Body of pancreas (tissue), 4 donors: Measurements from ENCODE around the gene ZG16. TPM values are rescaled to one million over a fixed set of nuclear protein-coding genes. Genes with fewer than 3 reads are reported as not detected.
A peak's percentile ranks its signal among the peaks of the same experiment; 100 is the strongest.
"Not testable (repeated sequence)": the region's sequence is repeated elsewhere in the genome, so short reads cannot be mapped to it uniquely, and the experiment has no call there.

Source experiments
- ATAC-seq: fragments of 150-250 bp; one replicate; pipeline ENCODE4 v1.9.1; 2016
- DNase-seq, 4 donors: peaks; one replicate each; pipeline ENCODE4 v3.0.0-alpha.2; 2019
- H3K27ac ChIP-seq, 4 donors: fragments of 200-600 bp; sonication (generic); 1 replicate in 3 of 4; 2 replicates in 1 of 4; pipeline versions ENCODE4 v1.5.1 to v1.6.1; 2016 to 2019; ENCODE audit warnings: mild to moderate bottlenecking in 1 of 4, mixed read lengths in 1 of 4, moderate library complexity in 1 of 4
- H3K27me3 ChIP-seq, 2 donors: fragments of 200-600 bp; sonication (generic); one replicate each; pipeline ENCODE4 v1.6.0; 2016; ENCODE audit warnings: mild to moderate bottlenecking in 1 of 2
- H3K36me3 ChIP-seq, 2 donors: fragments of 200-600 bp; sonication (generic); replicated peaks in 1 of 2; 2 replicates each; pipeline ENCODE4 v1.5.1; 2016; ENCODE audit warnings: low read depth in 2 of 2; ENCODE audit not compliant: insufficient read depth in 1 of 2
- H3K4me1 ChIP-seq: fragments of 200-600 bp; sonication (generic); one replicate; pipeline ENCODE4 v1.6.0; 2016
- H3K4me3 ChIP-seq, 2 donors: fragments of 200-600 bp; sonication (generic); 1 replicate in 1 of 2; 2 replicates in 1 of 2; pipeline ENCODE4 v1.5.1; 2016 to 2019
- H3K9me3 ChIP-seq, 3 donors: fragments of 200-600 bp; sonication (generic); 1 replicate in 2 of 3; 2 replicates in 1 of 3; pipeline ENCODE4 v1.5.1; 2016
- CTCF ChIP-seq, 7 experiments: fragments of 450-650 bp in 4 of 7; fragments of 200-600 bp in 3 of 7; sonication (generic) in 3 of 7; IDR thresholded peaks; one replicate each; pipeline ENCODE4 v1.5.1; 2016 to 2019; ENCODE audit warnings: antibody characterized with exemption in 7 of 7
- POLR2A ChIP-seq, 3 donors: fragments of 450-650 bp; IDR thresholded peaks; one replicate each; pipeline ENCODE4 v1.6.1; 2016; ENCODE audit warnings: antibody characterized with exemption in 3 of 3, mild to moderate bottlenecking in 2 of 3
- WGBS, 2 donors: methylation state at CpG; one replicate each; pipeline ENCODE4 v1.1.5; 2017; 5-methylcytosine and 5-hydroxymethylcytosine counted together
- intact Hi-C: fragments of 100-400 bp; cut with DNase I; formaldehyde crosslinking; loops from one replicate; pipeline ENCODE4 v1.15.1; 2023
- total RNA-seq, 2 donors: library from RNA; depleted of rRNA; stranded (reverse); fragments of >200 nt; gene quantifications; one replicate each; pipeline ENCODE4 v1.1.0, GENCODE V29; 2016

ZG16 gene
- total RNA-seq, 2 donors from 2014 or later, result 0.26 to 0.99 TPM

- no peaks in the 10 kb centered on the region for H3K9me3 ChIP-seq
- H3K4me3 ChIP-seq, result no peak overlapping the region
- no peaks in the 10 kb centered on the region for H3K27me3 ChIP-seq
- no peak overlapping the region for H3K27ac ChIP-seq
- H3K36me3 ChIP-seq, result no peaks in the 10 kb centered on the region
- DNase-seq, result no peak
- TF ChIP-seq POLR2A (IDR thresholded peaks at IDR 0.05) (no peak), CTCF (IDR thresholded peaks at IDR 0.05) (no peak)
- no peak for ATAC-seq
- intact Hi-C loops, result no loop called here
- WGBS, 2 donors, result 48 to 66% methylated on average over 5 of the region's 5 CpGs
- no peaks in the 10 kb centered on the region for H3K4me1 ChIP-seq
These were observed 41.9 kb upstream of the ZG16 start for GRCh38 chr16:29736112-29736511.

- ATAC-seq (no peak), DNase-seq (no peak)
- H3K9me3 ChIP-seq, result no peaks in the 10 kb centered on the region
- WGBS, 2 donors, result 67 to 83% methylated on average over 6 of the region's 6 CpGs
- intact Hi-C loops, result no loop called here
- H3K27ac ChIP-seq, result no peak overlapping the region
- no peak for TF ChIP-seq CTCF (IDR thresholded peaks at IDR 0.05)
- H3K27me3 ChIP-seq, result no peaks in the 10 kb centered on the region
- H3K4me3 ChIP-seq, result no peak overlapping the region
- no peaks in the 10 kb centered on the region for H3K4me1 ChIP-seq
- no peaks in the 10 kb centered on the region for H3K36me3 ChIP-seq
These were observed 41.3 kb upstream of the ZG16 start for GRCh38 chr16:29736764-29737163.

GRCh38 chr16:29737713-29738112, 40.3 kb upstream of the ZG16 start:
- Histone ChIP-seq H3K4me3 (no peak overlapping the region), H3K9me3 (no peaks in the 10 kb centered on the region), H3K27me3 (no peaks in the 10 kb centered on the region), H3K4me1 (no peaks in the 10 kb centered on the region), H3K36me3 (no peaks in the 10 kb centered on the region), H3K27ac (no peak overlapping the region)
- WGBS, 2 donors, result 52 to 53% methylated on average over 5 of the region's 5 CpGs
- peak in 1 of 7 experiments; percentile 11 for TF ChIP-seq CTCF (IDR thresholded peaks at IDR 0.05)
- TF ChIP-seq POLR2A (IDR thresholded peaks at IDR 0.05), result no peak
- peak; percentile 71 for ATAC-seq
- intact Hi-C loops, result no loop called here
- DNase-seq, result peak in 2 of 4 donors; percentile 48 to 67

- H3K4me3 ChIP-seq, result no peak overlapping the region
- no peaks in the 10 kb centered on the region for H3K36me3 ChIP-seq
- DNase-seq (no peak), ATAC-seq (no peak)
- TF ChIP-seq POLR2A (IDR thresholded peaks at IDR 0.05) (no peak), CTCF (IDR thresholded peaks at IDR 0.05) (no peak)
- no peaks in the 10 kb centered on the region for H3K4me1 ChIP-seq
- no peak overlapping the region for H3K27ac ChIP-seq
- no peaks in the 10 kb centered on the region for H3K9me3 ChIP-seq
- WGBS, 2 donors, result 75 to 84% methylated on average over 2 of the region's 2 CpGs
- H3K27me3 ChIP-seq, result no peaks in the 10 kb centered on the region
- intact Hi-C loops, result no loop called here
These were observed 39.5 kb upstream of the ZG16 start for GRCh38 chr16:29738514-29738913.

GRCh38 chr16:29739927-29740629, 38.0 kb upstream of the ZG16 start:
- H3K4me3 ChIP-seq, H3K27me3 ChIP-seq, ATAC-seq, H3K36me3 ChIP-seq, DNase-seq, intact Hi-C loops, H3K4me1 ChIP-seq, H3K27ac ChIP-seq, H3K9me3 ChIP-seq: not testable (repeated sequence)
- 73 to 75% methylated on average over 6 of the region's 6 CpGs for WGBS, 2 donors

GRCh38 chr16:29740630-29741015, 37.4 kb upstream of the ZG16 start:
- 61 to 76% methylated on average over 11 of the region's 11 CpGs for WGBS, 2 donors
- ATAC-seq, H3K27me3 ChIP-seq, H3K4me3 ChIP-seq, H3K27ac ChIP-seq, intact Hi-C loops, H3K9me3 ChIP-seq, DNase-seq, H3K4me1 ChIP-seq, H3K36me3 ChIP-seq: not testable (repeated sequence)
